GM12878 (cell line): Measurements from ENCODE around the gene CMSS1. TPM values are rescaled to one million over a fixed set of nuclear protein-coding genes. Genes with fewer than 3 reads are reported as not detected.

Source experiments
- ATAC-seq: fragments of 200-7000 bp; cut with Tn5 transposase; 3 replicates; pipeline ENCODE4 v1.9.1; 2020; ENCODE audit warnings: mild to moderate bottlenecking, moderate library complexity
- BruUV-seq: library from RNA; stranded (reverse); fragments of 400-500 nt; replicated peaks from 2 replicates; lab custom pipeline; 2021; lab: Mats Ljungman, UMichigan
- CTCF ChIA-PET: fragments of 300-600 bp; sonication (Branson Sonifier 250); formaldehyde crosslinking; extraction: SDS; loops from one replicate; lab custom pipeline; 2021; ENCODE audit warnings: inconsistent platforms; lab: Yijun Ruan, JAX
- POLR2A ChIA-PET: fragments of 350-600 bp; formaldehyde crosslinking; extraction: SDS; loops from one replicate; lab custom pipeline; 2021; ENCODE audit warnings: inconsistent platforms; lab: Charles Lee
- RAD21 ChIA-PET: fragments of 300-600 bp; sonication (Branson Sonifier 250); formaldehyde crosslinking; loops from one replicate; lab custom pipeline; 2023; ENCODE audit warnings: antibody characterized with exemption; ENCODE audit not compliant: unreplicated experiment; lab: Charles Lee
- SMC1A ChIA-PET: fragments of 300-600 bp; sonication (Branson Sonifier 250); formaldehyde crosslinking; loops from one replicate; lab custom pipeline; 2023; ENCODE audit not compliant: unreplicated experiment, uncharacterized antibody; lab: Charles Lee
- DNase-seq: peaks from one replicate; pipeline ENCODE4 v3.0.0-alpha.2; 2011; ENCODE audit warnings: low read depth, low spot score
- FAIRE-seq: peaks from 3 replicates; lab custom pipeline; 2011; peaks lifted over from hg19 to GRCh38; lab: Jason Lieb, UNC
- H2AFZ ChIP-seq: 2 replicates; pipeline ENCODE4 v1.6.0; 2011; ENCODE audit warnings: low read depth, low read length, control low read depth; ENCODE audit not compliant: control insufficient read depth
- H3K27ac ChIP-seq: 2 replicates; pipeline ENCODE4 v1.5.1; 2011; ENCODE audit warnings: control low read depth; ENCODE audit not compliant: control insufficient read depth, insufficient read depth
- H3K27me3 ChIP-seq, 2 experiments: replicated peaks in 1 of 2; 2 replicates each; pipeline versions ENCODE4 v1.6.0 to v1.6.1; 2011; ENCODE audit warnings: low read length in 1 of 2; ENCODE audit not compliant: control insufficient read depth in 2 of 2, insufficient read depth in 2 of 2
- H3K36me3 ChIP-seq, 2 experiments: 2 replicates each; pipeline ENCODE4 v1.5.1; 2011; ENCODE audit warnings: low read length in 1 of 2; ENCODE audit not compliant: control insufficient read depth in 2 of 2, insufficient read depth in 2 of 2
- H3K4me1 ChIP-seq: 2 replicates; pipeline ENCODE4 v1.6.1; 2011; ENCODE audit warnings: mild to moderate bottlenecking, low read length, moderate library complexity, mixed read lengths; ENCODE audit not compliant: control insufficient read depth, insufficient read depth
- H3K4me2 ChIP-seq: 2 replicates; pipeline ENCODE4 v1.6.0; 2011; ENCODE audit warnings: control low read depth; ENCODE audit not compliant: control insufficient read depth, insufficient read depth
- H3K4me3 ChIP-seq: fragments of 200-600 bp; sonication (generic); 2 replicates; pipeline ENCODE4 v1.5.1; 2016
- H3K79me2 ChIP-seq: 2 replicates; pipeline ENCODE4 v1.6.0; 2011; ENCODE audit warnings: low read length; ENCODE audit not compliant: control insufficient read depth, insufficient read depth
- H3K9ac ChIP-seq: 2 replicates; pipeline ENCODE4 v1.8.0; 2011; ENCODE audit warnings: low read length, control low read depth, mixed read lengths; ENCODE audit not compliant: control insufficient read depth, insufficient read depth
- H3K9me3 ChIP-seq: replicated peaks from 3 replicates; pipeline ENCODE4 v1.5.1; 2011; ENCODE audit warnings: mild to moderate bottlenecking, low read length; ENCODE audit not compliant: control insufficient read depth, insufficient read depth
- H4K20me1 ChIP-seq: 2 replicates; pipeline ENCODE4 v1.6.0; 2011; ENCODE audit not compliant: control insufficient read depth, insufficient read depth
- BRCA1 ChIP-seq: IDR thresholded peaks from 2 replicates; pipeline ENCODE4 v1.6.1; 2011; ENCODE audit warnings: low read depth, low read length, improper control_type of control experiment
- CEBPB ChIP-seq, 2 experiments: fragments of 150-350 bp in 1 of 2; IDR thresholded peaks; 2 replicates each; pipeline ENCODE4 v1.6.1; 2012 to 2014; ENCODE audit warnings: low read depth in 2 of 2, low read length in 2 of 2, borderline replicate concordance in 1 of 2, inconsistent platforms in 1 of 2
- CREM ChIP-seq: IDR thresholded peaks from 2 replicates; pipeline ENCODE4 v1.6.1; 2014; ENCODE audit warnings: antibody characterized with exemption, low read depth
- E2F4 ChIP-seq: IDR thresholded peaks from 2 replicates; pipeline ENCODE4 v1.6.1; 2012; ENCODE audit warnings: low read depth, low read length, improper control_type of control experiment
- EP300 ChIP-seq, 2 experiments: fragments of 150-350 bp in 1 of 2; IDR thresholded peaks; 2 replicates each; pipeline ENCODE4 v1.6.1; 2011 to 2012; ENCODE audit warnings: low read depth in 2 of 2, low read length in 2 of 2, borderline replicate concordance in 1 of 2, improper control_type of control experiment in 1 of 2, inconsistent platforms in 1 of 2; ENCODE audit not compliant: control insufficient read depth in 1 of 2
- IRF3 ChIP-seq: fragments of 450-650 bp; IDR thresholded peaks from 2 replicates; pipeline ENCODE4 v1.6.1; 2014; ENCODE audit warnings: mild to moderate bottlenecking
- IRF4 ChIP-seq: IDR thresholded peaks from 2 replicates; pipeline ENCODE4 v1.6.1; 2011; ENCODE audit warnings: low read depth, low read length
- MYB ChIP-seq: fragments of 150-350 bp; IDR thresholded peaks from 2 replicates; pipeline ENCODE4 v1.6.1; 2014; ENCODE audit warnings: mild to moderate bottlenecking, low read depth, low read length, borderline replicate concordance
- POLR2A ChIP-seq: IDR thresholded peaks from 2 replicates; pipeline ENCODE4 v1.6.1; 2011; ENCODE audit warnings: low read depth, mild to moderate bottlenecking, low read length
- POU2F2 ChIP-seq: IDR thresholded peaks from 3 replicates; pipeline ENCODE4 v1.6.1; 2011; ENCODE audit warnings: low read depth, mild to moderate bottlenecking, low read length, borderline replicate concordance
- RCOR1 ChIP-seq: conservative IDR thresholded peaks from 2 replicates; pipeline ENCODE4 v1.6.1; 2012; ENCODE audit warnings: low read depth, low read length, improper control_type of control experiment
- SIN3A ChIP-seq: IDR thresholded peaks from 2 replicates; pipeline ENCODE4 v1.6.1; 2012; ENCODE audit warnings: low read depth, low read length, improper control_type of control experiment
- SUPT20H ChIP-seq: IDR thresholded peaks from 2 replicates; pipeline ENCODE4 v1.6.1; 2011; ENCODE audit warnings: low read depth, mild to moderate bottlenecking, low read length, moderate library complexity, borderline replicate concordance; ENCODE audit not compliant: control insufficient read depth
- TAF1 ChIP-seq: IDR thresholded peaks from 2 replicates; pipeline ENCODE4 v1.6.1; 2011; ENCODE audit warnings: mild to moderate bottlenecking, low read depth, low read length, borderline replicate concordance
- TARDBP ChIP-seq: IDR thresholded peaks from 2 replicates; pipeline ENCODE4 v1.6.1; 2016; ENCODE audit warnings: borderline replicate concordance
- YBX1 ChIP-seq: fragments of 450-650 bp; IDR thresholded peaks from 2 replicates; pipeline ENCODE4 v1.6.1; 2016; ENCODE audit warnings: antibody characterized with exemption
- WGBS: methylation state at CpG from one replicate; pipeline ENCODE4 v1.1.6; 2016; ENCODE audit warnings: low lambda C conversion rate; ENCODE audit not compliant: insufficient replicate concordance, insufficient coverage; ENCODE audit errors: missing lambda C conversion rate; 5-methylcytosine and 5-hydroxymethylcytosine counted together
- in situ Hi-C: fragments of 300-500 bp; cut with MboI; formaldehyde crosslinking; loops from 9 replicates; pipeline ENCODE4 v1.14.3; 2018; ENCODE audit warnings: mixed read lengths
- intact Hi-C: fragments of 100-400 bp; cut with micrococcal nuclease; formaldehyde crosslinking; loops from one replicate; pipeline ENCODE4 v1.14.2; 2022; ENCODE audit not compliant: unreplicated experiment
- polyA plus RNA-seq, 11 experiments: library from polyadenylated mRNA; depleted of rRNA in 4 of 11; unstranded in 6 of 11; stranded (reverse) in 5 of 11; fragments of >200 nt; fragmentation: Nextera tagmentation in 4 of 11; fragmentation: Illumina TruSeq in 1 of 11; extraction: Ambion mirVana in 4 of 11; extraction: Trizol in 1 of 11; gene quantifications; 1 replicate in 1 of 11; 2 replicates in 10 of 11; pipeline versions ENCODE4 v1.2.1 to v1.2.3, GENCODE V29; 2011 to 2016; ENCODE audit warnings: inconsistent platforms in 2 of 11, missing spikeins in 2 of 11, low read depth in 1 of 11
- total RNA-seq, 4 experiments: library from RNA; depleted of rRNA in 3 of 4; stranded (reverse); fragments of >200 nt in 3 of 4; fragmentation: Illumina TruSeq in 1 of 4; extraction: Trizol in 1 of 4; gene quantifications; 2 replicates each; pipeline versions ENCODE4 v1.2.1 to v1.2.3, GENCODE V29; 2013 to 2021

Gene CMSS1
- total and polyA plus RNA-seq, 10 of the 15 experiments (the other 5 are each of a cell fraction or from before 2014, with no cell fraction given): 31.0 to 118 (median 70.1) TPM

- TF ChIP-seq BRCA1 (no peak), EP300 (IDR thresholded peaks at IDR 0.05; ENCODE audit: borderline replicate concordance in 1 of 2, control insufficient read depth in 1 of 2, low read depth in 2 of 2, low read length in 2 of 2) (no peak), YBX1 (no peak), CREM (no peak), IRF3 (no peak), MYB (no peak), TAF1 (no peak), TARDBP (no peak)
Observed at GRCh38 chr3:100062665-100063064, 245.0 kb downstream of the CMSS1 start (continued).

GRCh38 chr3:100063929-100064461 lies 246.3 kb downstream of the CMSS1 start:
- FAIRE-seq (no peak), DNase-seq (no peak), ATAC-seq (no peak)
- CTCF ChIA-PET: interaction anchor here (0.6 to 1.6 kb wide), 10 partner anchors 11 to 910 kb away, joined by 3 to 13 read pairs (median 3); no protein-coding TSS in a partner anchor
- Histone ChIP-seq H3K9ac (no peak overlapping the region), H3K4me1 (no peaks in the 10 kb centered on the region; the same call in 1 of the 2 replicates), H4K20me1 (no peaks in the 10 kb centered on the region), H3K27me3 (no peaks in the 10 kb centered on the region), H3K36me3 (no peaks in the 10 kb centered on the region), H3K4me2 (no peak overlapping the region), H3K79me2 (no peaks in the 10 kb centered on the region), H3K27ac (no peak overlapping the region), H3K9me3 (no peaks in the 10 kb centered on the region), H3K4me3 (no peak overlapping the region), H2AFZ (no peak overlapping the region)
- POLR2A ChIA-PET: no interaction called here
- 91% methylated on average over 7 of the region's 7 CpGs for WGBS
- SMC1A ChIA-PET: interaction anchor here (1.3 to 1.9 kb wide), 3 partner anchors 16 to 190 kb away, joined by 3 to 6 read pairs (median 5); no protein-coding TSS in a partner anchor
- intact Hi-C loops (no loop called here), in situ Hi-C loops (no loop called here)
- RAD21 ChIA-PET: interaction anchor here (1.4 kb wide), 1 partner anchor 190 kb away, joined by 6 read pairs; no protein-coding TSS in a partner anchor
- BruUV-seq: no TSS peak
- TF ChIP-seq SIN3A (no peak), E2F4 (no peak), POLR2A (no peak), RCOR1 (no peak), CEBPB (IDR thresholded peaks at IDR 0.05; ENCODE audit: borderline replicate concordance in 1 of 2, low read depth in 2 of 2, low read length in 2 of 2) (no peak), SUPT20H (no peak), POU2F2 (no peak), IRF4 (no peak)
